ENCODE data around the gene FPR3. TPM values are rescaled to one million over a fixed set of nuclear protein-coding genes. Genes with fewer than 3 reads are reported as not detected.
"Not testable (repeated sequence)": the region's sequence is repeated elsewhere in the genome, so short reads cannot be mapped to it uniquely, and the experiment has no call there.

Gene FPR3, protein sequence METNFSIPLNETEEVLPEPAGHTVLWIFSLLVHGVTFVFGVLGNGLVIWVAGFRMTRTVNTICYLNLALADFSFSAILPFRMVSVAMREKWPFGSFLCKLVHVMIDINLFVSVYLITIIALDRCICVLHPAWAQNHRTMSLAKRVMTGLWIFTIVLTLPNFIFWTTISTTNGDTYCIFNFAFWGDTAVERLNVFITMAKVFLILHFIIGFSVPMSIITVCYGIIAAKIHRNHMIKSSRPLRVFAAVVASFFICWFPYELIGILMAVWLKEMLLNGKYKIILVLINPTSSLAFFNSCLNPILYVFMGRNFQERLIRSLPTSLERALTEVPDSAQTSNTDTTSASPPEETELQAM
- polyA plus RNA-seq (2014; cell fraction: cytosol; rRNA removed): not detected in 2 replicates
- not detected in 2 replicates for polyA plus RNA-seq (2014; cell fraction: nucleus; rRNA removed)

DNA sequence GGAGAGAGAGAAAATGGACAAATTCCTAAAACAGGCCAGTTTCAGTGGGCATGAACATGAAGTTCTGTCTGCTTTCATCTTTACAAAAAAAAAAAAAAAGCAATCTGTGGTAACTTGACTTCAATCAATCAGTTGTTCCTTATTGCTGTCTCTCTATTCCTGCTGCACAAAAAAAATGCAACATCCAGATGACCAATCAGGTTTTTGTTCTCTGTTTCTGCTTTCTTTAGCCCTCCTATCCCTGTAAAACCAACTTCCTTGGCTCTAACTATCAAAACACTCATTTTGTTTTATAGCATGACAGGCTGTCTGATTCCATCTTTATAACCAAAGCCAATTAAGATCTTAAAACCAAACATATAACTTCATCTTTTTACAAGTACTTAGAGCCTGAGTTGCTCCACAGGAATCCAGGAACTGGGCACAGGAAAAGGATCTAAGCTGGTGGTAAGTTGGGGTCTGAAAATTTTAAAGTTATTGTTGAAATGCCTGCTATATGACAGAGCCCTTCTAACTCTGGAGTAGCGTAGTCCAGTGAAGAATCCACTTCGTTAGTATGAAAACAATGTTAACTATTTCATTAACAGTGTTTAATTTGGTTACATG lies at the start of gene FPR3:
Gene FPR3, plus strand, starts transcription at position 273 of the 606 bp plus-strand sequence. CDS start 28,592 bp downstream, outside the sequence.
- DNase-seq (ENCODE audit: low spot score): no peak

DNA sequence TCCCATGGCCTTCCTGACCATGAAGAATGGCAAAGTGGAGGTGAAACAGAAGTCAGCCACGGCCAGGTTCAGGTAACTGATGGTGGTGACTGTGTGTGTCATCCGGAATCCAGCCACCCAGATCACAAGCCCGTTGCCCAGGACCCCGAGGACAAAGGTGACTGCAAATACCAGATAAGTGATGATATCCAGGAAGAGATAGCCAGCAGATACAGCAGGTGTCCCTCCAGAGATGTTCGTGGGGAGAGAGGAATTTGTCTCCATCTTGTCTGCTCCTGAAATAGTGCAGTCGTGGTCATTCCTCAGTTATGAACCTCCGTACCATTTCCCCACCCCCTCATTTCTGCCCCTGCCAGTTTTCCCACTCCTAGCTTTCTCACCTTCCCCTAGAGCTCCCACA lies 48.2 kb upstream of the FPR3 start:
- no peak for DNase-seq (ENCODE audit: low spot score)

DNA sequence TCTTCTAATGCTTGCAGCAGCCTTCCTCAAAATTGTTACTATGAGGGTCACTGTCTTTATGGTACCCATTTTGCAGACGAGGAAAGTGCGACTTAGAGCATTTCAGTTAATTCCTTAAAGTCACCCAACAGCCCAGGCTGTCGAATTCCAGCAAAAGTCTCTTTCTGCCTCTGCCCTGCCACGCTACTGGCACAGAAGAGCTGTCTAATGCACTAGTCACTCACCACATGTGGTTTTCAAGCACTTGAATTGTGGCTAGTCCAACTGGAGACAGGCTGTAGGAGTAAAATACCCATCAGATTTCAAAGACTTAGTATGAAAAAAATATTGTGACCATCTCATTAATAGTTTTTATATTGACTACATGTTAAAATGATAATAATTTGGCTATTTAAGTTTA lies 45.0 kb upstream of the FPR3 start:
- no peak for DNase-seq (ENCODE audit: low spot score)

DNA sequence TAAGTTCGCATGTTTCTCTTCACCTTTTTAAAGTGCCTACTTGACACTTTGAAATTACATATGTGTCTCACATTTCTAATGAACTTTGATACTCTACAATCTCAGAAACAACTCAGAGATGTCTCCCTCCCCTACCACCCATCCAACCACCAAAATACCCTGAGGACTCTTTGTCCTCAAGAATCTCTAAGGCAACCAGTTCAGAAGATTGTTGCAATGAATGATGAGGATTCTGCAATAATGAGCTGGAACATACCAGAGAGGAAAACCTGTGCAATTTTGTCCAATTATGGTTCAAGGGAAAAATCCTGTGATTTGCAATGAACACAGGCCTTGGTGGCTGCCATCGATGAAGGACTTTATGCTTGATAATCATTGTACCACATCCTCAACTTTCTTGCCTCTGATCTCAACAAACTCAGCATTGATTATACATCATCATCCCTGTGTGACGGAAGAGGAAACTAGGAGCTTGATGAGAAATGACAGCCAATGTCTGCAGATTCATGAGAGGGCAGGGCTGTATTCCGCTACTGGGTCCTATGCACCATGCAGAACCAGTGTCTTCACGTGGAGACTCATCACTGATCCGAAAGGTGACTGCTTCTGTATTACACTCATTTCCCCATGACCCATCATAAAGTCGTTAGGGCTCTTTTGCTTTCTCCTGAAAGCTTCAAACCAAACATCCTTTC lies 44.4 kb upstream of the FPR3 start:
- no peak for DNase-seq (ENCODE audit: low spot score)

DNA sequence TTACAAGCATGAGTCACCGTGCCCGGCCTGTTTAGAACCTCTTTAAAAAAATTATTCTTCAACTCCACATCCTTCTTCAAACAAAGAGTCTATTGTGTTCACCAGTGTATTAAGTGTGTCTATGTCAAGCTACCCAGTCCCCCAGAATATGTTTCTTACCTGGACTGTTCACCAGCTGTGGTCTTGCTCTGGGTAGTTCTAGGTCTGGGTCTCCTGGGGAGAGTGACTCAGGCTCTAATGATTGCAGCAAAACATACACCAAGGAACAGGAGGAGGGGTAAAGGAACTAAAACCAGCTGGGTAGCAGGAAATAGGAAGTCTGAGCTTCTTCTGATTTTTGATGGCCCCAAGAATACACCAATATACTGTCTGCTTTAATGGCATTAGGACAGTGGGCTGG lies 43.3 kb upstream of the FPR3 start, which contains the start of gene FPR1:
Gene FPR1, minus strand, starts transcription at position 224 of the 400 bp plus-strand sequence. CDS start 4,884 bp downstream, outside the sequence.
- DNase-seq (ENCODE audit: low spot score): no peak

DNA sequence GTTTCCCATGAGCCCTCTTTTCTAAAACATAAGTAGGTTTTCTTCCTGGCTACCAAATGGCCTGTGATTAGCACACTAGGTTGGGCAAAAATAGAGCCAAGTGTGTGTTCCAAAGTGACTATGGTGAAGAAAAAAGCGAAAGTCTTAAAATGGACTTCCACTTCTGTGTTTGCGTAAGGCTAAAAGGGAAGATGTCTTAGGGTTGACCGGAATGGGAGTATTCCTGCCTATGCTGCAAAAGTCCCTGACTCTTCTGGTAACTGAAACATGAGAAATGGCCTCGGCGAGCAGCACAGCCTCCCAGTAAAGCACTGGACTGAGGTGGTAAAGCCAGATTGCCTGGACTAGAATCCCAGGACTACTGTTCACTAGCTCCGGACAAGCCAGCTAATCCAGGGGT lies 40.8 kb upstream of the FPR3 start:
- DNase-seq (ENCODE audit: low spot score): no peak

DNA sequence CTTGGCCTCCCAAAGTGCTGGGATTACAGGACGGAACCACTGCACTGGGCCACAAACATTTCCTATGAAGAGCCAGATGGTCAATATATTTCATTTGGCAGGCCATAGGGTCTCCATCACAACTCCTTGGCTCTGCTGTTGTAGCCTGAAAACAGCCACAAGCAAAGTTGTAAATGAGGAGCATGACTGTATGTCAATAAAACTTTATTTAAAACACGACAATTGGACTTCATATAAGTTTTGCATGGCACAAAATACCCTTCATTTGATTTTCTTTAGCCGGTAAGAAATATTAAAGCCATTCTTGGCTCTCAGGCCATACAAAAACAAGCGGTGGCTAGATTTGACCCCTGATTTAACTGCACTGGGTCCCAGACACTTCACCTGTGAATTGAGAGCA lies 40.2 kb upstream of the FPR3 start:
- DNase-seq (ENCODE audit: low spot score): no peak

DNA sequence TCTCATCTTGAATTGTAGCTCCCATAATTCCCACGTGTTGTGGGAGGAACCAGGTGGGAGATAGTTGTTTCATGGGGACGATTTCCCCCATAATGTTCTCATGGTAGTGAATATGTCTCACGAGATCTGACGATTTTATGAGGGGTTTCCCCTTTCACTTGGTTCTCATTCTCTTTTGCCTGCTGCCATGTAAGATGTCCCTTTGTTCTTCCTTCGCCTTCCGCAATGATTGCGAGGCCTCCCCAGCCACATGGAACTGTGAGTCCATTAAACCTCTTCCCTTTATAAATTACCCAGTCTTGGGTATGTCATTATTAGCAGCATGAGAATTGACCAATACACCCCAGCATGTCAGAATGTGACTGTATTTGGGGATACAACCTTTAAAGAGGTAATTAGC lies 39.4 kb upstream of the FPR3 start:
- DNase-seq (ENCODE audit: low spot score): no peak

DNA sequence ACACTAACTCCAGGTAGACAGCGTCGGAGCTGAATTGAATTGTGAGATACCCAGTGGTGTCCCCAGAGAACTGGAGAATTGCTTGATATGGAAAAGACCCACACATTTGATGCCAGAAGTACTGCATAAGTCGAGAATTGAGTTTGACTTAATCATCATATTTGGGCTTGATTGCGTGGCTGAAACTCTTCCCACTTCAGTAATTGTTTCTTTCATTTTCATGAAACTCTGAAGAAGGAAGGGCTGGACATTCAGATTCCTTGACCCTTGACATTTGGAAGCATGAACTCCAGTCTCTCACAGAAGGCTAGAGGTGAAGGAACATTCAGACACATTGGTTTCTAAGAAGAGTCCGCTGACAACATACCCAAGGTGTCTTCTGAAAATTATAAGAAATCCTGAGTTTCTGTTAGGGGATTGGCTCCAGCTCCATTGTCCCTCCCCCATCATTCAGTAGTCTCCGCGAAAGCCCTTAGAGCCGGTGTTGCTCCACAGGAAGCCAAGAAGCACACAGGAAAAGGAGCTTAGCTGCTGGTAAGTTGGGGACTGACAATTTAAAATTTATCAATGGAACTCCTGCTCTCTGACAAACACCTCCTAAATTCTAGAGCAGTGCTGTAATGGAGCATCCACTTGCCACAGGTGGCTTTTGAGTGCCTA lies 34.1 kb upstream of the FPR3 start, which contains the start of gene FPR2:
Gene FPR2, plus strand, starts transcription at position 484 of the 660 bp plus-strand sequence. CDS start 7,479 bp downstream, outside the sequence.
- no peak for DNase-seq (ENCODE audit: low spot score)

DNA sequence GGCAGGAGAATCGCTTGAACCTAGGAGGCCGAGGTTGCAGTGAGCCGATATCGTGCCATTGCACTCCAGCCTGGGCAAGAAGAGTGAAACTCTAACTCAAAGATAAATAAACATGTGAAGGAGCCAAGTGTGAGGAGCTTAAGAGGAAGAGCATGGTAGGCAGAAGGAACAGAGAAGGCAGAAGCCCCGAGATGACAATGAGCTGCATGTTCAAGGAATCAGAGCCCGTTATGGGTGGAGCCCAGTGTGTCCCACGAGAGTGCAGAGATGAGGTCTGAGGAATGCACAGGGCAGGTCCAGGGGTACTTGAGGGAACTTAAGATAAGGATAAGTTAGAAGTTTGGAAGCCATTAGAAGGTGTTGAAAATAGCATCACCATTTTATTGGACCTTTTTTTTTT lies 33.3 kb upstream of the FPR3 start:
- no peak for DNase-seq (ENCODE audit: low spot score)

DNA sequence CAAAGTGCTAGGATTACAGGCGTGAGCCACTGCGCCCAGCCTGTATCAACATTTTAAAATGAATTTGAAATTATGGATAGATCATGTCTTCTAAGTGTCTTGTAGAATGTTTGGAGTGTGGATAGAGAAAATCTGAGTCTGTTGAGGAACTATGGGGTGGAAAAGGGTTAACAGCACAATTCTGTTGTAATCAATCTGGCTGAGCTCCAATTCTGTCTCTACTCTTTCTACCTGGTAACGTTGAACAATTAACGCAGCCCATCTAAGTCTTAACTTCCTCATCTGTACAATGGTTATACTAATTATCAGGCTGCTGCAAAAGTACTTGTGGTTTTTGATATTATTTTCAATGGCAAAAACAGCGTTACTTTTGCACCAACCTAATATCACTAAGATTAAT lies 29.9 kb upstream of the FPR3 start:
- DNase-seq (ENCODE audit: low spot score): no peak

DNA sequence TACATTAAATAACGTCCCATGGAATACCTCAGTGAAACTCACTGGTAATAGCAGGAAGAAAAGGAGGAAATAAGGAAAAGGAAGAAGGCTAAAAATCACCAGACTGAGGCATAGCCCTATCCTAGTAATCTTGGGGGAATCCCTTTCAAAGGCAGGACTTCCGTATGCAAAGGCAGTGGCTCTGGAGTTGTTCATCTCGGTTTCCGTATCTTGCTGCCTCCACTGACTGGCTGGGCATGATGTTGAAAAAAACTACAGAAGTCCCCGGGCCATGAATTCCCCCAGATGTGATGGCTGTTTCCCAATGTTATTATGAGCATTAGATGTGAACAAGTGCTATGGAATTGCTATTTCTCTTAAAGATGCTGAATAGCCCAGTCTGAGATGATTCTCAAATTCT lies 28.5 kb upstream of the FPR3 start:
- DNase-seq (ENCODE audit: low spot score): no peak

DNA sequence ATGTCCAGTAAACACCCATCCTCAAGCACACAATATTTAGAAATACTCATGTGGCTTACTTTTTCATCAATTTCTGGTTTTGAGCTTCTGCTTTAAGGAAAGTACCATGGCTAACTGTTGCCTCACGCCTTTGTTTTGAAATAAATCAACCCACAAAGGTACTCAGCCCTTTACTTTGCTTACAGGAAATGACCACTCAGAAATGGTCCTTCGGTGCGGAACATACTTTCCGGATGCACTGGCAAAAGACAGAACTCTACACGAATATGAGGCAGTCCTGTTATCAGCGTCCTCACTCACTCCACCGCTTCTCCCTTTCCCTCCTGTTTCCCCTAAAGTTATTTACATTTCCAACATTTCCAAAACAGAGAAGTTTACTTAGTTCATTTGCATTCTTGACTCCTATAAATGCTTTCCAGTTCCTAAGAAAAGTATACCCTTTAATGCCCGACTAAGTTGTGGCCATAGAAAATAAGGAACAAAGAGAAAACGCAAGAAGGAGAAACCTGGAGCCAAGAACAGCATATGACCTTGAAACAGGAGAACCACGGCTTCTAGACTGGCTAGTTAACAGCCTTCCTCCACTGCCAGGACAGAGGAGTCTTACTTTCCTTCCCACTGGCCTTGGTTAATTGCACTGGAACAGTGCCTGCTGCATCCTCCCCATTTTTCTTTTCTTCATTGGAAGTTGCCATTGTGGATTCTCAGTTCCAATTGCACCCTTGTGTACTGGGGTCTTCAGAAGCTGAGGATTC lies 23.4 kb upstream of the FPR3 start:
- DNase-seq (ENCODE audit: low spot score): no peak

DNA sequence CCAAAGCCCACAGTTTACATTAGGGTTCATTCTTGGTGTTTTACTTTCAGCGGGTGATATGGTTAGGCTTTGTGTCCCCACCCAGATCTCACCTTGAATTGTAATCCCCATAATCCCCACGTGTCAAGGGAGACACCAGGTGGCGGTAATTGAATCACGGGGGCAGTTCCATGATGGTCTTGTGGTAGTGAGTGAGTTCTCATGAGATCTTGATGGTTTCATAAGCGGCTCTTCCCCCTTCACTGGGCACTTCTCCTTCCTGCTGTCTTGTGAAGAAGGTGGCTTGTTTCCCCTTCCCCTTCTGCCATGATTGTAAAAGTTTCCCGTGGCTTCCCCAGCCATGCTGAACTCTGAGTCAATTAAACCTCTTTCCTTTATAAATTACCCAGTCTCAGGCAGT lies 22.0 kb upstream of the FPR3 start:
- DNase-seq (ENCODE audit: low spot score): no peak

DNA sequence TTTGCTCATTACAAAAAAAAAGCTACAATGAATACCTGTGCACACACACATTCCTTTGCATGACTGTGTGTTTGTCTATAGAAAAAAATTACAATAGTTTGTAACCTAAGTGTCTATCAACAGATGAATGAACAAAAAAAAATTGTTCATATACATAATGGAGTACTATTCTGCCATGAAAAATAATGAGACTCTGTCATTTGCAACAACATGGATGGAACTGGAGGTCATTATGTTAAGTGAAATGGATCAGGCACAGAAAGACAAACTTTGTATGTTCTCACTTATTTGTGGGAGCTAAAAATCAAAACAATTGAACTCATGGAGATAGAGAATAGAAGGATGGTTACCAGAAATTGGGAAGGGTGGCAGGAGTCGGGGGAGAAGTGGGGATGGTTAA lies 18.4 kb upstream of the FPR3 start:
- DNase-seq (ENCODE audit: low spot score): not testable (repeated sequence)

DNA sequence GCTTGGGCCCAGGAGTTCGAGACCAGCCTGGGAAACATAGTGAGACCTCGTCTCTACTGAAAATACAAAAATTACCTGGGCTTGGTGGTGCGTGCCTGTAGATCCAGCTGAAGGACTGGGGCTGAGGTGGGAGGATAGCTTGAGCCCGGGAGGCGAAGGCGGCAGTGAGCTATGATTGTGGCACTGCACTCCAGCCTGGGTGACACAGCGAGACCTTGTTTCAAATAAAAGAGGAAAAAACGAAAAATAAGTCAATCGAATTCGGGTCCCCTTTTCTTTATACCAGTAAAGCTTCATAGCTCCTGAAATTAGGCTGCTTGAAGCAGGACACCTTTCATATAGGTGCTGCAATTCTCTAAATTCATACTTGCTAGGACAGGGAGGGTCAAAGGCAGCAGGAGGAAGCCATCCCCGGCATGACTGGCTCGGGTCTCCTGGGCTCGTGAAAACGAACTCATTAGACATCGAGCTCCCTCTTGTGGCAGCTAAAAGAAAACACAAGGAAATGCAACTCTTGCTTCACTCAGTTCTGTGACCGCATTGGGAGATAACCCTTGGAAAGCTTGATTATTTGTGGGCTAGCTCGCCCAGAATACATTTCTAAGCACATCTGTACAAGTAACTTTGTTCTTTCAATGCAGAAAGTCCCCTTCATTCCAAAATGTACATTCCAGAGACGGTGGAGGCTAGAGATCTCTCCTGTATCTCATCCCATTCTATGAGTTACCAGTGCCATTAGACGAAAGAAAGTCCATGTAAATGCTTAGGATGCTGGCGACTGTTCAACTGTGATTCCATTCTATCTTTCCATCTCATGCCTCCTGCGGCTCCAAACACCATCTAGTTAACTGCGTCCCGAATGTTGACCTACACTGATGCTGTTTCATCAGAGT lies 17.1 kb upstream of the FPR3 start:
- DNase-seq (ENCODE audit: low spot score): peak; percentile 69

DNA sequence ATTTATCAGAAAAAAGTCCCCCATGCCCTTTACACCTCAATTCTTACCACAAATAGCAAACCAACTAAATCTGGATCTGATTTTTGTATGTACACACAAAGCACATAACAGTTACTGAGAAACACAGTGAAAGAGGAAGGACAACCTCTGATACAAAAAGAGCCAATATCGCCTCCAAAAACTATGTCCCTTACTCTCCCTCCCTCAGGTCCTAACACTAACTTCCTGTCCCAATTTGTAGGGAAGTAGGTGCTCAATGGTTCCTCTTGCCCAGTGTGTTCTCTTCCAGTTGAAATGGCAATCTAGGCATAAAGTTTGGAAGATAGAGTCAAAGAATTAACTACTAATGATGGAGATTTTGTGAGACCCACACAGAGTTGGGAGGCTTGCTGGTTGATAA lies 15.8 kb upstream of the FPR3 start:
- DNase-seq (ENCODE audit: low spot score): no peak

DNA sequence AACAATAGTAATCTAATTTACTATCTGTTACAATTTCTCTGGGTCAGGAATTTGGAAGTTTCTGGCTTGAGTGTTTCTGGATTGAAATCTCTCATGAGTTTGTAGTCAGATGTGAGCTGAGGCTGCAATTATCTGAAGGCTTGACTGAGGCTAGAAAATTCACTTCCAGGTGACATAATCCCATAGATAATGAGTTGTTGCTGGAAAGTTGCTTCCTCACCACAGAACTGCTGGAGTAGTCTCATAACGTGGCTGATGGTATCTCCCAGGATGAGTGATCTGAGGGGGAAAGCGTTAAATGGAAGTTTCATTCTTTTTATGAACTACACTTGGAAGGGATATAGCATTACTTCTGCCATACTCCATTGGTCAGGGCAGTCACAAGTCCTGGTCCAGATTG lies 15.3 kb upstream of the FPR3 start:
- no peak for DNase-seq (ENCODE audit: low spot score)

DNA sequence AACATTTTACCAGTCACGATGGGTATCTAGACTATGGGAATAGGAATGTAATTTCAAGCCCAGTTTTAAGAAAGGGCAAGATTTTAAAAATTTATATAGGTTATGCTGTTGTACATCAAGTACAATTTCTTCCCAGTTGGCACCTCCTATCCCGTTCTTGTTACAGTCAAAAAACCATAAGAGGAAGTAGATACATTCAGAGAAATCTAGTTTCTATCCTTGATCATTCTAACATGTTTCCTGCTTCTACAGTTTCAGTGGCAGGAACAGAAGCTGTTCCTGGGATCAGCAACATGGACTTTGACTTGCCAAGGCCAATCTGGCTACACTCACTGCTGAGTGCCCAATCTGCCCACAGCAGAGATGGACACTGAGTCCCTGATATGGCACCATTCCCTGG lies 14.7 kb upstream of the FPR3 start:
- DNase-seq (ENCODE audit: low spot score): no peak

DNA sequence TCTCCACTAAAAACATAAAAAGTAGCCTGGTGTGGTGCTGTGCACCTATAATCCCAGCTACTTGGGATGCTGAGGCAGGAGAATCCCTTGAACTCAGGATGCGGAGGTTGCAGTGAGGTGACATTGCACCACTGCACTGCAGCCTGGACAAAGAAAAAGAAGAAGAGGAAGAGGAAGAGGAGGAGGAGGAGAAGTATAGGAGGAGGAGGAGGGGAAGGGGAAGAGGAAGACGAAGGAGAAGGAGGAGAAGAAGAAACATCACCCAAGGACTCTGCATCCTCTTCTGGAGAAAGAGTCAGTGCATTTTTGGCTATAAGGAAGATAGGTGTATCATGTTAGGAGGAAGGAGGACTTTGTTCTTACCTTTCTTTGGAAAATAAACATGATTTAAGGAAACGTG lies 13.0 kb upstream of the FPR3 start:
- DNase-seq (ENCODE audit: low spot score): no peak

Data from SK-N-DZ (cell line).